Femur (tissue), 1 donor: ENCODE measurements around the gene LEUTX.
"Not testable (repeated sequence)": the region's sequence is repeated elsewhere in the genome, so short reads cannot be mapped to it uniquely, and the experiment has no call there.

Experiments
- DNase-seq: peaks from one replicate; pipeline ENCODE4 v3.0.0-alpha.2; 2017

The LEUTX gene

DNA sequence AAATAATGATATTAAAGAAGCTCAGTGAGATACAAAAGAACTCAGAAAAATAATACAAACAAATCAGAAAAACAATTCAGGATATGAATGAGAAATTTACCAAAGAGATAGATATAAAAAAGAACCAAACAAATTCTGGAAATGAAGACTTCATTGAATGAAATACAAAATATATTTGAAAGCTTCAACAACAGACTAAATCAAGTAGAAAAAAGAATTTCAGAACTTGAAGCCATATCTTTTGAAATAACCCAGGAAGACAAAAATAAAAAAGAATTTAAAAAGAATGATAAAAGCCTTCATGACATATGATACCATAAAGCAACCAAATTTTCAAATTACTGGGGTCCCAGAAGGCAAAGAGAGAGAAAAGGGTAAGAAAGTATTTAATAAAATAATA, 9.6 kb downstream of the LEUTX start:
- DNase-seq, result no peak

DNA sequence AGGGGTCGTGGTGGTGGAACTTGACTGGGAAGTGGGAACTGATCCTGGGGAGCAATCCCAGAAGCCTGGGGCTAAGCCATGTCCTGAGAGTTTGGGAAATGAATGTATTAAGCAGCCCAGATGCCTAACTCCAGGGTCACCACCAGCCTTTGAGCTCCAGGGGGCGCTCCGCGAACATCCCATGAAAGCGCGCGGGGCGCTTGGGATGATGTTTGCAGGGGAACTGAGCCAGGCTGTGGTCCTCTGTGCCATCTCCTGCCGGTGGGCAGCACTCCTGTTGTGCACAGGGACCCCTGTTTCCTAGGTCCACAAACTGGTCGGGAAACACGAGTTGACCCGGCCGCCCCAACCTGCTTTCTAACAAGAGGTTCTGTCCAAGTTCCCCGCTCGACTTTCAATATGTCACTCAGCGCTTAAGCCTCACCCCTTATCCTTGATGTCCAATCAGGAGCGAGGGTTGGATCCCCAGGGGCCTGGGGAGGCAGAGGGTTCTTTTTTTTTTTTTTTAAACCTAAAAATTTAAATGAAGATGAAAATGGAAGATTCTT, 14.4 kb downstream of the LEUTX start:
- DNase-seq, result peak; percentile 84

DNA sequence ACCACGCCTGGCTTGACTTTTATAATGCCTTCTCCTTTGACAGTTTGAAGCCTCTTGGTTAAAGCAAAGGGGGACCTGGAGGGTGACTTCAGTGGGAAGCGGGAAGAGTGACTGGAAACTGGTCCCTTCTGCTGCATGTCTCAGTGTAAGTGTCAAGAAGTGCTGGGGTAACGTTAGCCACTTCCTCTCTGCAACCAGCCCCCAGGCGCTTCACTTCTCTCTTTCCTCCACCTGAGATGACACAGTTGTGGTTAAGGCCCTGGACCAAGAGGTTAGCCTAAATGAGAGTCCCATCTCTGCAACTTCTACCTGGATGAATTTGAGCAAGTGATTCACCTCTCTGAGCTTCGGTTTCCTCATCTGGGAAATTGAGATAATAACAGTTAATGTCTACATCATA, 16.3 kb downstream of the LEUTX start:
- no peak for DNase-seq

DNA sequence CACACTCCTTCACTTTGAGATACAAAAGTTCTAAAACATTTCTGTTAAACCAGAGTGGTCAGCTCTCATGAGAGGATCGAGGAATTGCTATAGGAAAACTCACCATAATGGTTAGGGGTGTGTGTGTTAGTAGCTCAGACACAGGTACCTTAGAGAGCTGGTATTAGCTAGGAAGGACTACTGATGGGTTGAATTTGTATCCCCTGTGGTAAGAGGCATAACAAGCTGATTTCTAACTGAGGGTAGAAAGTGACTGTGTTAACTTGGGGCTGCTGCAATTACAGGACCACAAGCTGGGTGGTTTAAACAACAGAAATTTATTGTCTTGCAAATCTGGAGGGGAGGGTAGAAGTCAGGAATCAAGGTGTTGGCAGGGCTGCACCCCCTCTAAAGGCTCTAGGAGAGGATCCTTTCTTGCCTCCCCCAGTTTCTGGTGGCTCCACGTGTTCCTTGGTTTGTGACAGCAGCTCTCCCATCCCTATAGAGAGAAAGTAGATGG, 17.4 kb downstream of the LEUTX start:
- DNase-seq, result no peak

DNA sequence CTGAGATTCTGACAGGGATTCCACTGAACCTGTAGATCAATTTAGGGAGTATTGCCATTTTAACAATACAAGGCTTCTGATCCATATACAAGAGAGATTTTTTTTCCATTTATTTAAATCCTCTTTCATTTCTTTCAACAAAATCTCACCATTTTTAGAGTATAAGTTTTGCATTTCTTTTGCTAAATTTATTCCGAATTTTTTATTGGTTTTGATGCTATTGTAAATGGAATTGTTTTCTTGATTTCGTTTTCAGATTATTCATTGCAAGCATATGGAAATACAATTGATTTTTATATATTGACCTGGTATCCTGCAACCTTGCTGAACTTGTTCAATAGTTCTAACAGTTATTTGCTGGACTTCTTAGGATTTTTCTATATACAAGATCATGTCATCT, 18.4 kb downstream of the LEUTX start:
- DNase-seq, result no peak

DNA sequence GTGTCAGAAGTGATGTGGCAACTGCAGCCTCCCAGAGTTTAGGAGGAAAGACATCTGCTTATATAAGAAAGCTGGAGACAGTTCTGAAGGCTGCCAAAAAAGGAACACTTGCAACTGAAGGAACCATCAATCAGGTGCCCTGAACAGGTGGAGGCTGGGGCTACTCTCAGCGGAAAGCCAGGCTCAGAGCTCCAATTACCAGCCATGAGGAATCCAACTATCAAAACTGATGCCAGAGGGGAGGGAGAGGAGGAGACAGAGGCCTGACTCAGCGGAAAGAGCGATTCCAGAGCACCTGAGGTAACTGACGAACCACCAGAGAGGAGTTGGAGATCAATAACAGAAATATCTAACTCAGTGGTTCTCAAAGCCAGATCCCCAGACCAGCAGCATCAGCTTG, 24.3 kb downstream of the LEUTX start:
- DNase-seq, result peak; percentile 42

DNA sequence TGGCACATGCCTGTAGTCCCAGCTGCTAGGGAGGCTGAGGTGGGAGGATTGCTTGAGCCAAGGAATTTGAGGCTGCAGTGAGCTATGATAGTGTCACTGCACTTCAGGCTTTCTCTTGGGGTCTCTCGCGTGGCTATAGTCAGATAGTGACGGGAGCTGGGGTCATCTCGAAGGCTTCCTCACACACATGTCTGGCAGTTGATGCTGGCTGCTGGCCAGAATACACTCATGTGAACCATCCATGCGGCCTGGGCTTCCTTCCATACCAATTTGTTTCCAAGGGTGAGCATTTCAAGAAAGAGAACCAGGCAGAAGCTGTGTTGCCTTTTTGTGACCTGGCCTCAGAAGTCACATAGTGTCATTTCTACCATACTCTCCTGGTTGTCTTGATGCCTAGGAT, 26.4 kb downstream of the LEUTX start:
- DNase-seq, result peak; percentile 37

DNA sequence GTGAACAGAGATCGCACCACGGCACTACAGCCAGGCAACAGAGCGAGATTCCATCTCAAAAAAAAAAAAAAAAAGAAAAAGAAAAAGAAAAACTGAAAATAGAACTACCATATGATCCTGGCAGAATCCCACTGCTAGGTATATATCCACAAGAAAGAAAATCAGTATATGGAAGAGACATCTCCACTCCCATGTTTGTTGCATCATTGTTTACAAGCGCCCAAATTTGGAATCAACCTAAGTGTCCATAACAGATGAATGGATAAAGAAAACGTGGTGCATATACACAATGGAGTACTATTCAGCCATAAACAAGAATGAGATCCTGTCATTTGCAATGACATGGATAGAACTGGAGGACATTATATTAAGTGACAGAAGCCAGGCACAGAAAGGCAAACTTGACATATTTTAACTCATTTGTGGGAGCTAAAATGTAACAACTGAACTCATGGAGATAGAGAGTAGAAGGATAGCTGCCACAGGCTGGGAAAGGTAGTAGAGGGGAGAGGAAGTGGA, 29.3 kb downstream of the LEUTX start:
- no peak for DNase-seq

DNA sequence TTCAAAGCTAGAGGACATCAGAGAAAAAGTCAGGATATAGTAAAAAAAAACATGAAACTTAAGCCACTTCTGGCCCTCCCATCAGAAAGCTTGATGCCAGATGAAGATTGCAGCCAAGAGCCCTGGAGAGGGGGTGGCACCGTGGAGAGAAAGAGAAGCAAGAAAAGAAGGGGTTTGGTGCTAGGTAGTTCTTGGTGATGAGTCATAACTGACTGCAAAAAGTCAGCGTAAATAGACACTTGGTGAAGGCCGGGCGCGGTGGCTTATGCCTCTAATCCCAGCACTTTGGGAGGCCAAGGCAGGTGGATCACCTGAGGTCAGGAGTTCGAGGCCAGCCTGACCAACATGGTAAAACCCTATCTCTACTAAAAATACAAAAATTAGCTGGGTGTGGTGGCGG, 30.0 kb downstream of the LEUTX start:
- DNase-seq, result not testable (repeated sequence)

DNA sequence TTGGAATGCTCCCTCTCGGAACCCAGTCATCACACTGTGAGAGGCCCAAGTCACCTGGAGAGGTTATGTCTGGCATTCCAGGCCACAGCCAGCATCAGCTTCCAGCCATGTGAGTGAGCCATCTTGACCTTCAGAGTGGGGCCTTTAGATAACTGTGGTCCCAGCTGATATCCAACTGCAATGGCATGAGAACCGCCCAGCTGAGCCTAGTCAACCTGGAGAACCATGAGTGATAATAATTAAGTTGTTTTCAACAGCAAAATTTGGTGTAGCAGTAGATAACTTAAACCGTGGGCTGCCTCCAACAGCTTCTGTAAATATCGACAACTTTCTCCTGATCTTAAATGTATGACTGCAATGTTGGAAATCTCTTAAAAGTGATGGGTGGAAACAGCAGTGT, 30.7 kb downstream of the LEUTX start:
- no peak for DNase-seq

DNA sequence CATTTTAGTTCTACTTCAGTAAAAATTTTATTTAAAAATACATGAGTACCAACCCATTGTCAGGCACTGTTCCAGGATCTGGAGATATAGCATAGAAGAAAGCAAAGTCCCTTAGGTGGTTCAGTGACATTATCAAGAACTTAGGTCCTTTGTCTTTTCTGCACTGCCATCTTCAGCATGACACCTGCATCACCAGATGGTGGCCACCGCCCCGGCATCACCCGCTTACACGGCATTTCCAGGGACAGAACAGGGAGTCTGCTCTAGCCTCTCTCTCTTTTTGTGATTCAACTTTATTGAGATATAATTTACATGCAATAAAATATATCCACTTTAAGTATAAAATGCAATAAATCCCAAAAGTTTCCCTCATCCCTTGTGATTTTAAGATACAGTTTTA, 31.8 kb downstream of the LEUTX start:
- DNase-seq, result no peak

DNA sequence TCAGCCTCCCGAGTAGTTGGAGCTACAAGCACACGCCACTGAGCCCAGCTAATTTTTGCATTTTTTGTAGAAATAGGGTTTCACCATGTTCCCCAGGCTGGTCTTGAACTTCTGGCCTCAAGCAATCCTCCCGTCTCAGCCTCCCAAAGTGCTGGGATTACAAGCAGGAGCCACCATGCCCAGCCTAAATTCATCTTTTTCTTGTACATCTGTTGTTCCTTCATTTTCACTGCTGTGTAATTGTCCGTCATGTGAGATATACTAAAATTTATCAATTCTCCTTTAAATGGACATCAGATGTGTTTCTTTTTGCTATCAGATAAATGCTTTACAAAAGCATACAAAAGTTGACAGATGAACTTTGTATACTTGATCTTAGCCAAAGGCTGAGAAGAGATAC, 32.4 kb downstream of the LEUTX start:
- DNase-seq, result no peak

DNA sequence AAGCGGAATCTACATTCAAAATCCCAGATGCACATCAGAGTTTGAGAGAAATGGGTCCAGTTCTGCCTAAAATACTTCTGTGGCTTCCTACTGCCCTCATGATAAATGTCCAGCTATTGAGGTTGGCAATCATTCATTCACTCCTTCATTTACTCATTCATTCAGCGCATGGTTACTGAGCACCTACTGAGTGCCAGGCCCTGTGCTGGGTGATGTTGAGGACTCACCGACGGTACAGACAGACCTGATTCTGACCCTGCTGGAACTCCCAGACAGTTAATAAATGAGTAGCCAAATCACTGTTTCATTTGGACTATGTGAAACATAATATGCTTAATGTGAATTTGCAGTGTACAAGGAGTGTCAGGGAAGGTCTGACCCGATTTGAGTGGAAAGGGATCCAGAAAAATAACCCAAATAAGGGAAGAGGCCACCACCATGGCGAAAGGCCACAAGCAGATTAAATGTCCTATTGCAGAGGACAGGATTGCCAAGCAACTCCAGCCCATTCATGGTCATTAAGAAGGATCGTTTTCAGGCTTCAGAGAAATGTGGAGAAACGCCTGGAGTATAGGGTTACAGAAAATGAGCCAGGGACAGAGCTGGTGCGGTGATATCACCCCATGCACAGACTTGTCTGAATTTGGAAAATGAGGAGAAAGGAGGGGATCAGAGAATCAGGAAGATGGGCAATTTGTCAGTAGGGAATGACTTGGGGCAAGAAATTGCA, 34.8 kb downstream of the LEUTX start:
- no peak for DNase-seq

DNA sequence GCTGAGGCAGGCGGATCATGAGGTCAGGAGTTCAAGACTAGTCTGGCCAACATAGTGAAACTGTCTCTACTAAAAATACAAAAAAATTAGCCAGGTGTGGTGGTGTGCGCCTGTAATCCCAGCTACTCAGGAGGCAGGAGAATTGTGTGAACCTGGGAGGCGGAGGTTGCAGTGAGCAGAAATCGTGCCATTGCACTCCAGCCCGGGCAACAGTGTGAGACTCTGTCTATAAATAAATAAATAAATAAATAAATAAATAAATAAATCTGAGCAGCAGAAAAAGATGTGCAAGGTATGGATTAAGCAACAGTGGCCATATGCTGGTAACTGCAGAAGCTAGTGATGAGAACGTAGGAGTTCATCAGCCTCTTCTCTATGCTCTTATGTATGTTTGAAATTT, 35.5 kb downstream of the LEUTX start:
- not testable (repeated sequence) for DNase-seq

DNA sequence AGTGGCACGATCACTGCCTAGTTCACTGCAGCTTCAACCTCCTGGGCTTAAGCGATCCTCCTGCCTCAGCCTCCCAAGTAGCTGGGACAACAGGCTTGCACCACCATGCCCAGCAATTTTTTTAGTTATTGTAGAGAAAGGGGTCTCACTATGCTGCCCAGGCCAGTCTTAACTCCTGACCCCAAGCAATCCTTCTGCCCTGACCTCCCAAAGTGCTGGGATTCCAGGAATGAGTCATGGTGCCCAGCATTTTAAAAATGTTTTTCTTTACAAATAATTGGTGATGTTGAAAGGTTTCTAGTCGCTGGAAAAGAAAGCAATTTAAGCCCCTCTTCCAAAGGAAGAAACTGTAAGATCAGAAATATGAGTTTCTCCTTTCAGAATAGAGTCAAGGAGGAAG, 35.9 kb downstream of the LEUTX start:
- no peak for DNase-seq

DNA sequence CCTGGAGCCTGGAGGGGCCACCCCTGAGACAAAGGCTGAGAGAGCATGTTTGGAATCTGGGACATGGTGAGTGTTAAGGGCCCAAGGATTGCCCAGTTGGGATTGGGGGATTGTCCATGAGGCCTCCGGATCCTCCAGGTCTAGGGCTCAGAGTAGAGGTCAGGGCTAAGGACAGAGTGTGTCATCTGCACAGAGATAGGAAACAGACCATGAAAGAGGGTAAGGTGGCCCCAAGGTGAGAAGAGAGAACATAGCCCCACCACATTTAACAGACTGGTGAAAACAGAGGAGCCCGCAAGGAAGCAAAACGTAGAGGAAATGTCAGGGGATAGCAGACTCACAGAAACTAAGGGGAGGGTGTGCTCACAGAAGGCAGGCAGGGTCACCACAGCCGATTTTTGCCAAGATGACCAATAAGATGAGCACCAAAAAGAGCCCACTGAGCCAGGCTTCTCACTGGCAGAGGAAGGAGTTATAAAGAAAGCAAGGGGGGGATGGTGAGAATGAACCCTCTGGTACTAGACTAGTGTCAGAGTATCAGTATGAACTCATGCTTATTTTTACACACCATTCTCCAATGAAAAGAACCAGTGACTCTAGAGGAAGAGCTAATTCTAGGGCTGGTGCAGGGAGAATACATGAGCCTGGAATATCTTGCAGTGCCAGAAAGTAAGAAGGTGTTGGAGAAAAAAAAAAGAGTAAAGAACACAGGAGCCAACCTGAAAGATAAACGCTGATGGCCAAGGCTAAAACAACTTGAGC, 37.8 kb downstream of the LEUTX start:
- no peak for DNase-seq

DNA sequence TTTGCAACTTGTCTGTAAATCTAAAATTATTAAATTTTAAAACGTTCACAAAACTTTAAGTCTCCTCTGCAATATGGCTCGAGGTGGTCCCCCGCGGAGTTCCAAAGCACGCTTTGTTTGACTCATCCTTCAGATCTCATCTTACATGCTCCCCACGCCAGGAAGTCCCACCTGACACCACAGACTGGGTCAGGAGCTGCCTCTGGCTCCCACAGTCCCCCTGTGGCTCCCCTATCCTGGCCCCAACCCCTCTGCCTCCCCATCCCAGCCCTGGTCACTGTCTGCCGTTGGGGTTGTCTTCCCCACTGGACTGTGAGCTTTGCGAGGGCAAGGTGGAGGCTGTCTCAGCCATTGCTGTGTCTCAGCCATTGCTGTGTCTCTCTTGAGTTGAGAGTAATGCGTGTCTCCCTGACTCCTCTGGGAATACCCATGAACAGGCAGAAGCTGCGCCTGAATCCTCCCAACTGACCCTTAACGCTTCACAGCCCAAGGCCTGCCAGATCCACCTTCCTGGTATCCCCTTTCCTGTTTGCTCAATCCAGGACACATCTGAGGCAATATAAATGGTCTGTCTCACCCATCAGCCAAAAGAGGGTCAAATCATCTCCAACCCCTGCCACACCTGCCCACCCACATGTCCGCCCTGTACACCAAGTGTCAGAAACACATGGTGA, 39.4 kb downstream of the LEUTX start:
- DNase-seq, result no peak

DNA sequence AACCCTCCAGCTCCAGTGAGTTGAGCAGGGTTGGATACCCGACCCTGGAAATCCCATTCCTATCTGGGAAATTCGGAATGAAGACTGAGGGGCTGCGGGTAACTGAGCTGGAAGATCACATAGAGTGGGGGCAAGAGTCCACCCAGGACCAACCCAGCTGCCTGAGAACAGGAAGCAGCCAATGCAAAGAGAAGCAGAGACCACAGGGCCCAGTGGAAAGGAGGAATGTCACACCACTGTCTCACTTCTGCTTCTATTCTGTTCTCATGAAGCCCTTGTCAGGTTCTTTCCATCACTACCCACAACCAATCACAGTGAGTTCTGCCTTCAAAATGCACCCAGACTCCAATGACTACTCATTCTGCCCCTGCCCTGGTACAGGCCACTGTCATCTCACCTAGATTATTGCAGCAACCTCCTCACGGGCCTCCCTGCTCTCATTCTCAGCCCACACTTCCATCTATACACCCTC, 40.0 kb downstream of the LEUTX start:
- no peak for DNase-seq

DNA sequence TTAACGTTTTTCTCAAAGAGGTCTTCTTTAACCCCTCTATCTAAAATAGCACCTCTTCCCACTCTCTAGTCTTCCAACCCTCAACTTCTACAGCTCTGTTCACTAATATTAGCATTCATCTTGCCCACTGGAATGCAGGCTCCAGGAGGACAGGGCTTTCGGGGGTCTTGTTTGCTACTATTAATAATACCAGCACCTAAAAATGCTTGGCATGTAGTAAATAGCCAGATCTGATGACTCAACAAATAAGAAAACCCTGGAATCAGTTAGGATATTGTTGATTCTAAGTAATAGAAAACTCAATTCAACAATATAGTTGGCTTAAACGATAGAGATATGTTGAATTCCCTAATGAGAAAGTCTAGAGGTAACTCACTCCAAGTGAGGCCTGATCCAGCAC, 41.1 kb downstream of the LEUTX start:
- no peak for DNase-seq

DNA sequence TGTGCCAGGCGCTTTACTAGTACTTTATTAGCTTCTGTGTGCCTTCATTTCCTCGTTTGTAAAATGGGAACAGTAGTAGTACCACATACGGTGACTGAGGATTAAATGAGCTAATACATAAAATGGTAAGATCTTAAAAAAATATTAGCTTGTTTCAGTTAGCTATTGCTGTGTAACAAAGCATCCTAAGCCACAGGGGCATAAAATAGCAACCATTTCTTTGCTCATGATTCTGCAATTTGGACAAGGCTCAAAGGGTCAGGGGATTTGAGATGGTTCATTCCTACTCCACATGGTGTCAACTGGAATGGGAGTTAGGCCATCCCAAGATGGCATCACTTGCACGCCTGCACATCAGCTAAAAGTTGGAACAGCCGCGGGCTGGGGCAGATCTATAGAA, 42.0 kb downstream of the LEUTX start:
- no peak for DNase-seq

DNA sequence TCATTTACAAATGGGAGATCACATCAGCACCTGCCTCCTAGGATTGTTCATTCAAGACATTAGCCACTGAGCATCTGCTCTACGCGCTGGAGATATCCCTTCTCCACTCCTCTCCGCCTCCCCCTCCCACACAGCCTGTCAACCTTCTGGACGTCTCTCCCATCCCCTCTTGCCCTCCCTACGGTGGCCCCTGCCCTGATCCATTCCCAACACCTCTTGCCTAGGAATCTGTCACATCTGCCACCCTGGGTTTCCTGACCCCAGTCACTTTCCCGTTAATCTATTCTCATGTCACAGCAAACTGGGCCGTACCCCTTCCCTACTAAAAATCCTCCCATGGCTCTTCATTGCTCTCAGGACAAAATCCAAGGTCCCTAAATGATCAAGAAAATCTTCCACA, 45.0 kb downstream of the LEUTX start:
- DNase-seq, result no peak

DNA sequence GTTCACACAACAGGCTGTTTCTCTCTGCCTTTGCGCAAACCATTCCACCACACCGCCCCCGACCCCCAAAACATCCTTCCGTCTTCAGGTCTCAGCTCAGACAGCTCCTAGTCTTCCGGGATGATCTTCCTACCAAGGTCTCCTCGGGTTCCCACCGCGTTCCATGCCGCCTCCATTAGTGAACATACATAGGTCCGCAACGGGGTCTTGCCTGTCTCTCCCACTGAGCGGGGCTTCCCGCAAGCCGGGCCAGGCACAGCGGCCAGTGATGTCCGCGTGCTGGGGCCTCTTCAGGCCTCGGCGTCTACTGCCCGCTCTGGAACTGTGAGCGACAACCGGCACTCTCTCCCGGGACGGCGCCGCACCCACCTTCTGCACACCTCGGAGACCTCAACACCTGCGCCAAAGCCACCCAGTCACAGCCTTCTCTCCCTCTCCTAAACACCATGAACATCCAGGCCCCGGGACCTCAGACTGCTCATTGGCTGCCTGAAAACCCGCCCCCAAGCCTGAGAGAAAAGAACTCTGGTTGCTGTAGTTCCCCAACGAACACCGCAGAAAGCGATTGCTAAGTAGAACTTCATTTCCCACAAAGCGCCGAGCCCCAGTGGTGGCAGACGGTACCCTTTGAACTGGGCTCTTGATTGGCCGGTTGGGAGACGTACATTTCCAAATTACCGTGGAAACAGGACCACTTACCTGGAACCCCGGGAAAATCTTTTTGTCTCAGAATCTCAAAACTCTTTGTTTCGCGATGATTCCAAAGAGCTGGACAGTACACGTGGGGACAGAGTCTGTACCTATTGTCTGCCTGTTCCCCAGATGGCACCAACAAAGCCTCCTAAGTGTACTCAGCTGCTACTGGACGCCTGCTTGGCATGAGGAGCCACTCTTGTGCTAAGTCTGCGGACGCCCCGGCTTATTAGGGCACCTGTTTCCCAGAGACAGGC, 45.8 kb downstream of the LEUTX start:
- DNase-seq, result peak; percentile 94
